ENCODE measurements around the gene MED13.
"Not testable (repeated sequence)": the region's sequence is repeated elsewhere in the genome, so short reads cannot be mapped to it uniquely, and the experiment has no call there.

The MED13 gene

GRCh38 chr17:62090021-62090824 lies 25.1 kb upstream of the MED13 start:
- DNase-seq (ENCODE audit: low read depth, low spot score): no peak

DNA sequence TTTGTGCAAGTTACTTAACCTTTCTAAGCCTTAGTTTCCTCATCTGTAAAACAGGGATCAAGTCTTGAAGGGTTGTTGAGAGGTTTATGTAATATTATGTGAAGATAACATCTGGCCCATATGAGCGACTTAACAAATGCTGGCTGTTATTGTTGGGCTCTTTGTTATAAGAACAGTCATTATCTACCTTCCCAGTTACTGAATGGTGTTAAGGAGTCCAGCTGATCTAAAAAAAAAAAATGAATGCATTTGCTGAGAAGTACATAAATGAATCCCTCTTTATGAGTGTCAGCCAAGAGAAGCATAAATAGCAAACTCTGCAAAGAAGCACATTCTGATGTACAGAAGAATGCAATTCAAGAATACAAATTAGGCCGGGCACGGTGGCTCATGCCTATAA lies 24.3 kb upstream of the MED13 start:
- DNase-seq (ENCODE audit: low read depth, low spot score): no peak

DNA sequence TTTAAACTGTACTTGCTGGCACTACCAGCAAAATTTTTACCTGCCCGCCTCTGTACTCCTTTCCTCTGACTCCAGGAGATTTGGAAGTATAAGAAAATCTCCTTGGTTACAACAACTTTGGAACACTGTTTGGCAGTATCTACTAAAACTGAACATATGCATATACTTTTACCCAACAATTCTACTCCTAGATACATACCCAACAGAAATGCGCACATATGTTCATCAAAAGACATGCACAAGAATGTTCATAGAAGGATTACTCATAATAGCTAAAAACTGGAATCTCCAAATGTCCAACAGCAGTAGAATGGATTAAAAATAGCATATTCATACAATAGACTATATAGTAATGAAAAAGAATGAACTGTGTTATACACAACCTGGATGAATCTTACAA lies 21.7 kb upstream of the MED13 start:
- DNase-seq (ENCODE audit: low read depth, low spot score): no peak

GRCh38 chr17:62085511-62086408 lies 20.7 kb upstream of the MED13 start:
- DNase-seq (ENCODE audit: low read depth, low spot score): no peak

- DNase-seq (ENCODE audit: low read depth, low spot score): no peak
Observed at GRCh38 chr17:62084585-62084984, 19.5 kb upstream of the MED13 start.

DNA sequence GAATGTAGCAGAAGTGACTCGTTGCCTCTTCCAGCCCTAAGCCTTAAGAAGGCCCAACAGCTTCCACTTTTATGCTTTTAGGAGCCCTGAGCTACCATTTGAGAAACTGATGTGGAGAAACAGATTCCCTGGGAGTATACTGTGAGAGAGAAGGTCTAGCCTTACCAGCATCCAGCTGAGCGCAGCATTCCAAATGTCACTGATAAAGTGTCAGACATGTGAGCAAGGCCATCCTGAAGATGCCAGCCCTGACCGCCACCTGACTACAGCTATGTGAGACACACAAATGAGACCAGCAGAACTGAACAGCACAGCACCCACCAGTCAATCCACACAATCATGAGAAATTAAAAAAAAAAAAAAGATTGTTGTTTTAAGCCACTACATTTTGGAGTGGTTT lies 18.6 kb upstream of the MED13 start:
- DNase-seq (ENCODE audit: low read depth, low spot score): no peak

- no peak for DNase-seq (ENCODE audit: low read depth, low spot score)
Observed at GRCh38 chr17:62080647-62081046, 15.6 kb upstream of the MED13 start.

DNA sequence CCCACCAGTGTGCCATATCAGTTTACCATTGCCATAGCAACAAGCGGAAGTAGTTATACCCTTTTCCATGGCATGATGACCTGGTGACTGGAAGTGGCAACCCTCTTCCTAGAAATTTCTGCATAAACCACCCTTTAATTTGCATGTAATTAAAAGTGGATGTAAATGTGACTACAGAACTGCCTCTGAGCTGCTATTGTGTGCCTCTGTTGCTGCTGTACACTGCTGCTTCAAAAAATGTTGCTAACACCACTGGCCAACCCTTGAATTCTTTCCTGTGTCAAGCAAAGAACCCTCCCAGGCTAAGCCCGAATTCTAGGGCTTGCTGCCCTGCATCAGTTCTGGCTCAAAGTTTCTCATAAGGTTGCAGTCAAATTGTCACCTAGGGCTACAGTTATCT lies 12.9 kb upstream of the MED13 start:
- no peak for DNase-seq (ENCODE audit: low read depth, low spot score)

DNA sequence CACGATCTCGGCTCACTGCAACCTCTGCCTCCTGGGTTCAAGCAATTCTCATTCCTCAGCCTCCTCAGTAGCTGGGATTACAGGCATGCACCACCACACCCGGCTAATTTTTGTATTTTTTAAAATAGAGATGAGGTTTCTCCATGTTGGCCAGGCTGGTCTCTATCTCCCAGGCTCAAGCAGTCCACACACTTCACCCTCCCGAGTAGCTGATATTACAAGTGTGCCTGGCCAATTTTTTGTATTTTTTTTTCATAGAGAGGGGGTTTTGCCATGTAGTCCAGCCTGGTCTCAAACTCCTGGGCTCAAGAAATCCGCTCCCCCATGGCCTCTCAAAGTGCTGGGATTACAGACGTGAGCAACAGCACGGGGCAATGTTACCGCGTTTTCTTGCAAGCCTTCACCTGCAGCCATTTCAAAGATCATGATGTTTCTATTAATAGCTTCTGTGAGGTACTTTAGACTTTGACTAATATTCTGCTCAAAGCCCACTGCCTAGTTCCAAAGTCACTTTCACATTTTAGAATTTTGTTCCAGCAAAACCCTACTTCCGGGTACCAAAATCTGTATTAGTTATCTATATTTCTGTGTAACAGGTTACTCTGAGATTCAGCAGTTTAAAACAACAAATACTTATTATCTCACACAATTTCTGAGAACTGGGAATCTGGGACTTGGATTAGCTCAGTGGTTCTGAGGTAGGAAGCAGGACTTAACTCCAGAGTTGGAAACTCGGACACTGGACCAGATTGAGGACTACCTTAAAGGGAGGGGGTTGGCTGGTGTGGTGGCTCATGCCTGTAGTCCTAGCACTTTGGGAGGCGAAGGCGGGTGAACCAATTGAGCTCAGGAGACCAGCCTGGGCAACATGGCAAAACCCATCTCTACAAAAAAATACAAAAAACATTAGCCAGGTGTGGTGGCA lies 12.0 kb upstream of the MED13 start:
- no peak for DNase-seq (ENCODE audit: low read depth, low spot score)

- DNase-seq (ENCODE audit: low read depth, low spot score): no peak
Observed at GRCh38 chr17:62075308-62075815, 10.3 kb upstream of the MED13 start.

DNA sequence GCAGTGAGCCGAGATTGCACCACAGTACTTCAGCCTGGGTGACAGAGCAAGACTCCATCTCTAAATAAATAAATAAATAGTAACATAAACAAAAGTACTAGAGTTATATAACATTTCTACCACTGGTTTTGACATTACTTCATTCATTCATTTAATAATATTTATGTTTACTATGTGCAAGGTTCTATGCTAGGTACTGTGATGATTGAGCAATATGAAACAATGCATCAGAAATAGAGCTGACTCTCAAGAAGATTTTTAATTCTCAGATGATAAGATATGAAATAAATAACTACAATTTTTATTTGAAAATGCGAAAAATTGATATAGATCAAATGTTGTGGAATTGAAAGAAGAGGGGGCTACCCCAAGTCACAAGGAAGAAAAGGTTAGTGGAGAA lies 8.9 kb upstream of the MED13 start:
- DNase-seq (ENCODE audit: low read depth, low spot score): no peak

GRCh38 chr17:62072855-62073254 lies 7.8 kb upstream of the MED13 start:
- DNase-seq (ENCODE audit: low read depth, low spot score): not testable (repeated sequence)

- no peak for DNase-seq (ENCODE audit: low read depth, low spot score)
Observed at GRCh38 chr17:62070900-62071299, 5.8 kb upstream of the MED13 start.

- no peak for DNase-seq (ENCODE audit: low read depth, low spot score)
Observed at GRCh38 chr17:62067165-62068145, 2.4 kb upstream of the MED13 start.

GRCh38 chr17:62065611-62066468 lies 762 bp upstream of the MED13 start:
- DNase-seq (ENCODE audit: low read depth, low spot score): peak; percentile 92

GRCh38 chr17:62064029-62064790 lies 868 bp downstream of the MED13 start:
- DNase-seq (ENCODE audit: low read depth, low spot score): no peak

- DNase-seq (ENCODE audit: low read depth, low spot score): no peak
Observed at GRCh38 chr17:62062944-62063343, 2.1 kb downstream of the MED13 start.

DNA sequence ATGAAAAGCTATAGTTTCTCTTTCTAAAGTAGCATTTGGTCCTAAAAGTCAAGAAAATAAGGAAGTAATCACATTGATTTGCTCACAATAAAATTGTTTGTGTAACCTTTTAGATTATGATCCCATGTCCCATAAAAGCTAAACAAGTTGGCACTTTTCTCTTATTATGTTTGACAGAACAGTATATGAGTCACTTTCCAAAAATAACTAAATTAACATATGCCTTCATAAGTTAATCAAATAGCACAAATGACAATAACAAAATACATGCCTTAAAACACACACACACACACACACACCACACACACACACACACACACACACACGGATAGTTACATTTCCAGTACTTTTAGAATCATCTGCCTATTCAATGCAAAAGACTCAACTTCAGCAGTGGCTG lies 2.8 kb downstream of the MED13 start:
- DNase-seq (ENCODE audit: low read depth, low spot score): no peak

- DNase-seq (ENCODE audit: low read depth, low spot score): no peak
Observed at GRCh38 chr17:62059414-62059813, 5.7 kb downstream of the MED13 start.

All from smooth muscle cell of the brain vasculature (primary cell).